Erythroblast (primary cell): ENCODE measurements around the gene NFKBIL1.

Experiments
- GATA1 ChIP-seq: IDR thresholded peaks from 2 replicates; pipeline ENCODE4 v1.6.1; 2011; ENCODE audit warnings: low read depth, mild to moderate bottlenecking, control low read depth, low read length, moderate library complexity
- POLR2A ChIP-seq: IDR thresholded peaks from 2 replicates; pipeline ENCODE4 v1.6.1; 2011; ENCODE audit warnings: mild to moderate bottlenecking, low read length

- TF ChIP-seq POLR2A (no peak), GATA1 (no peak)
These were observed 27.0 kb downstream of the NFKBIL1 start for GRCh38 chr6:31574106-31575061.
